ENCODE results near the gene LGSN. TPM values are rescaled to one million over a fixed set of nuclear protein-coding genes. Genes with fewer than 3 reads are reported as not detected.

Gene LGSN
- total and polyA plus RNA-seq, 12 donors, result 0.03 to 1.3 (median 0.11) TPM; not detected in 8

DNA sequence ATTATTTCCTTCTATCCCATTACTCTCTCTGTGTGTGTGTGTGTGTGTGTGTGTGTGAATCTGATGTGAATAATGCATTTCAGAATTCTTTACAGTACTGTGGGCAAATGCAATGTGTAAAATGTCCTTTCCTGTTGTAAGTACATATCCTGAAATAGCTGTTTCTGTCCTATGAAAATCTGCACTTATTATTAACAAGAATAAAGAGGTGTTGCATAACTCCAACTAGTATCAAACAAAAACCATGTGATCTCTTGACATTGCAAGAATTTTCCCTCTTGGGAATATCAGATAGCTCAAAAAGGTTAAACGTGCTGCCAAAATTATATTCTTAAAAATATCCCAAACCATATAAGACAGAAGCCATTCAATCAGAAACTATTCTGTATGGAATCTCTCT is 52.0 kb downstream of the LGSN start:
- Histone ChIP-seq H3K36me3 (replicated peaks in 1 of 2) (no peaks in the 10 kb centered on the region), H3K4me1 (replicated peaks in 1 of 2) (no peaks in the 10 kb centered on the region), H3K27me3 (no peaks in the 10 kb centered on the region), H3K27ac (no peak overlapping the region), H3K4me3 (no peak overlapping the region), H3K9me3 (replicated peaks in 1 of 3) (no peaks in the 10 kb centered on the region)
- TF ChIP-seq POLR2A (IDR thresholded peaks at IDR 0.05), result no peak
- TF ChIP-seq, protein P1, sequence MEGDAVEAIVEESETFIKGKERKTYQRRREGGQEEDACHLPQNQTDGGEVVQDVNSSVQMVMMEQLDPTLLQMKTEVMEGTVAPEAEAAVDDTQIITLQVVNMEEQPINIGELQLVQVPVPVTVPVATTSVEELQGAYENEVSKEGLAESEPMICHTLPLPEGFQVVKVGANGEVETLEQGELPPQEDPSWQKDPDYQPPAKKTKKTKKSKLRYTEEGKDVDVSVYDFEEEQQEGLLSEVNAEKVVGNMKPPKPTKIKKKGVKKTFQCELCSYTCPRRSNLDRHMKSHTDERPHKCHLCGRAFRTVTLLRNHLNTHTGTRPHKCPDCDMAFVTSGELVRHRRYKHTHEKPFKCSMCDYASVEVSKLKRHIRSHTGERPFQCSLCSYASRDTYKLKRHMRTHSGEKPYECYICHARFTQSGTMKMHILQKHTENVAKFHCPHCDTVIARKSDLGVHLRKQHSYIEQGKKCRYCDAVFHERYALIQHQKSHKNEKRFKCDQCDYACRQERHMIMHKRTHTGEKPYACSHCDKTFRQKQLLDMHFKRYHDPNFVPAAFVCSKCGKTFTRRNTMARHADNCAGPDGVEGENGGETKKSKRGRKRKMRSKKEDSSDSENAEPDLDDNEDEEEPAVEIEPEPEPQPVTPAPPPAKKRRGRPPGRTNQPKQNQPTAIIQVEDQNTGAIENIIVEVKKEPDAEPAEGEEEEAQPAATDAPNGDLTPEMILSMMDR (IDR thresholded peaks at IDR 0.05), result no peak
- intact Hi-C loops (cut with DNase I), result no loop called here
- DNase-seq, result no peak
- WGBS, 4 donors, result 38 to 59% (median 47%) methylated on average over 1 of the region's 1 CpG

DNA sequence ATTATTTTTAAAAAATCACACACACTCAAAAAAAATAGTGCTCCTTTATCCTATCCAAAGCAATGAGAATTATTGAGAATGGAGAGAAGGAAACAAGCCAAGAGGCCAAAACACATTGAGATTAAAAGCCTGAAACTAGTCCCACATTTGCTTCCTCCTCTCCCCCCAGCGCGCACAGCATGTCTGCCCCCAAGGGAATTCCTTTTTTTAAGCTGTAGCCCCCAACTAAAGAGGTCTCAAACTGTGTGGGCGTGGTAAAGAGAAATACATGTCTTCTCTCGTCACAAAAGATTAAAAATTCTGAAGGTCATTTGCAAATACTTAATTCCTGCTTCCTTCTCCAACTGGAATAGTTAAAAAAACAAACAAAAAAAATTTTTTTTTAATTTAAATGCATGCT is 52.7 kb downstream of the LGSN start:
- Histone ChIP-seq H3K4me3 (no peak overlapping the region), H3K27me3 (no peaks in the 10 kb centered on the region), H3K4me1 (replicated peaks in 1 of 2) (no peaks in the 10 kb centered on the region), H3K36me3 (replicated peaks in 1 of 2) (no peaks in the 10 kb centered on the region), H3K9me3 (replicated peaks in 1 of 3) (no peaks in the 10 kb centered on the region), H3K27ac (no peak overlapping the region)
- TF ChIP-seq POLR2A (IDR thresholded peaks at IDR 0.05), result no peak
- TF ChIP-seq, protein P1 (IDR thresholded peaks at IDR 0.05), result no peak
- no peak for DNase-seq
- WGBS, 4 donors, result 54 to 74% (median 62%) methylated on average over 4 of the region's 4 CpGs
- intact Hi-C loops (cut with DNase I), result no loop called here

DNA sequence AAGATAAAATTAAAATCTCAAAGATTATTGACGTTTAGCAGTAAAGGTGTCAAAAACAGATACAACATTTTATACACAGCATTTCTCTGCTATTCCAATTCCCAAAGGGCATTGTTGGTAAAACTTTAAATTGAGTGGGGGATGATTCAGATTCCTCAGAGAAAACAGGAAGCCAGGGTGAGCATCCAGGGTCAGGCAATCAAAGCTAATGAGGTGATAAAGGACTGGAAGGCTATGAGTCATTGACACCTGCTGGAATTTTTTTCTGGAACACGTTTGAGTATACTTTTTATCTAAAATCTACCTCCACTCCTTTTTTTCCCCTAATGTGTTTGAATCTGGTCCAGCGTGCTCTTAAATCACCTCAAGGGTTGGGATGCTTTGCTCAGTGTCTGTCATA is 56.3 kb downstream of the LGSN start:
- no peaks in the 10 kb centered on the region for H3K9me3 ChIP-seq (replicated peaks in 1 of 3)
- no peaks in the 10 kb centered on the region for H3K36me3 ChIP-seq (replicated peaks in 1 of 2)
- DNase-seq, result no peak
- WGBS, 4 donors, result 40 to 50% (median 44%) methylated on average over 3 of the region's 3 CpGs
- intact Hi-C loops (cut with DNase I), result no loop called here
- no peak overlapping the region for H3K4me3 ChIP-seq
- H3K4me1 ChIP-seq (replicated peaks in 1 of 2), result no peaks in the 10 kb centered on the region
- TF ChIP-seq, protein P1 (IDR thresholded peaks at IDR 0.05), result no peak
- no peak for TF ChIP-seq POLR2A (IDR thresholded peaks at IDR 0.05)
- H3K27me3 ChIP-seq, result no peaks in the 10 kb centered on the region
- no peak overlapping the region for H3K27ac ChIP-seq

DNA sequence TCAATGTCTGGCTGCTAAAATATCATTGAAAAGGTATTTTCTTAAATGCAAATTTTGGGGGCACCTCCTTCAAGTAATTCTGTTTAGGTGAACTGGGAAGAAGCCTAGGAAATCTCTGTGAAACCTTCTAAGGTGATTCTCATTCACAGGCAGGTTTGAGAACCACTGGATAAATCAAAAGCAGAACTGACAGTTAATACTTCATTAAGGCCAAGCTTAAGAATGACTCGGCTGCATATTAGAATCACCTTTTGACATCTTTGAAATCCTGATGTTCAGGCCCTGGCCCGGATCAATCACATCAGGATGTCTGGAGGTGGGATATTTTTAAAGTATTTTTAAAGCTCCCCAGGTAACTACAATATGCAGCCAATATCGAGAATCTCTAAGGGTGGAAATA is 58.0 kb downstream of the LGSN start:
- WGBS, 4 donors, result 56 to 78% (median 66%) methylated on average over 3 of the region's 3 CpGs
- Histone ChIP-seq H3K4me3 (no peak overlapping the region), H3K4me1 (replicated peaks in 1 of 2) (no peaks in the 10 kb centered on the region), H3K9me3 (replicated peaks in 1 of 3) (no peaks in the 10 kb centered on the region), H3K27me3 (no peaks in the 10 kb centered on the region), H3K36me3 (replicated peaks in 1 of 2) (no peaks in the 10 kb centered on the region), H3K27ac (no peak overlapping the region)
- intact Hi-C loops (cut with DNase I), result no loop called here
- DNase-seq, result no peak
- TF ChIP-seq, protein P1 (IDR thresholded peaks at IDR 0.05), result no peak
- no peak for TF ChIP-seq POLR2A (IDR thresholded peaks at IDR 0.05)
